Upper lobe of left lung (tissue), 6 donors: ENCODE measurements around the gene VOPP1. TPM values are rescaled to one million over a fixed set of nuclear protein-coding genes. Genes with fewer than 3 reads are reported as not detected.

Experiments
- ATAC-seq, 2 donors: fragments of 200-7000 bp; cut with Tn5 transposase; one replicate each; pipeline ENCODE4 v1.9.1; 2022; ENCODE audit warnings: mild to moderate bottlenecking in 2 of 2, moderate library complexity in 2 of 2; ENCODE audit not compliant: low FRiP score in 2 of 2
- DNase-seq, 2 donors: peaks; one replicate each; pipeline ENCODE4 v3.0.0-alpha.2; 2019 to 2020
- H3K27ac ChIP-seq, 4 donors: fragments of 200-600 bp; sonication (generic); one replicate each; pipeline ENCODE4 v1.5.1; 2016 to 2019
- H3K27me3 ChIP-seq, 4 donors: fragments of 200-600 bp; sonication (generic); one replicate each; pipeline ENCODE4 v1.5.1; 2017 to 2019
- H3K36me3 ChIP-seq, 4 donors: fragments of 200-600 bp; sonication (generic); one replicate each; pipeline ENCODE4 v1.5.1; 2016 to 2019
- H3K4me1 ChIP-seq, 4 donors: fragments of 200-600 bp; sonication (generic); one replicate each; pipeline ENCODE4 v1.5.1; 2018 to 2019
- H3K4me3 ChIP-seq, 4 donors: fragments of 200-600 bp; sonication (generic); one replicate each; pipeline ENCODE4 v1.5.1; 2017 to 2019; ENCODE audit warnings: mild to moderate bottlenecking in 2 of 4, moderate library complexity in 1 of 4
- H3K9me3 ChIP-seq, 4 donors: fragments of 200-600 bp; sonication (generic); one replicate each; pipeline ENCODE4 v1.5.1; 2018 to 2019
- EP300 ChIP-seq, 4 donors: sonication (generic); formaldehyde crosslinking; IDR thresholded peaks; one replicate each; pipeline ENCODE4 v1.5.1; 2017; ENCODE audit warnings: antibody characterized with exemption in 4 of 4, control low read depth in 2 of 4
- POLR2A ChIP-seq, 4 donors: fragments of 450-650 bp; IDR thresholded peaks; one replicate each; pipeline ENCODE4 v1.5.1; 2016 to 2017; ENCODE audit warnings: antibody characterized with exemption in 4 of 4, mild to moderate bottlenecking in 2 of 4
- POLR2AphosphoS5 ChIP-seq, 2 donors: sonication (generic); formaldehyde crosslinking; IDR thresholded peaks; one replicate each; pipeline ENCODE4 v1.5.1; 2017; ENCODE audit warnings: antibody characterized with exemption in 2 of 2
- WGBS, 2 donors: methylation state at CpG; one replicate each; pipeline ENCODE4 v1.1.5; 2017 to 2018; 5-methylcytosine and 5-hydroxymethylcytosine counted together
- total RNA-seq, 6 donors: library from RNA; depleted of rRNA in 4 of 6; stranded (reverse); fragments of >200 nt in 4 of 6; gene quantifications; one replicate each; pipeline versions ENCODE4 v1.1.0 to v1.2.1, GENCODE V29; 2016 to 2021
- TF ChIP-seq, protein P1 (sequence below), 6 experiments: fragments of 450-650 bp in 4 of 6; fragments of 200-600 bp in 2 of 6; sonication (generic) in 2 of 6; IDR thresholded peaks; one replicate each; pipeline ENCODE4 v1.5.1; 2016 to 2019; ENCODE audit warnings: antibody characterized with exemption in 6 of 6
- donor health status: DM: no; HTN: no; CAD: no; lungs with moderate emphysema.
- donor health status: DM: no; HTN: yes; CAD: no; lungs with severe emphysema.

VOPP1 gene
- total RNA-seq, 6 donors from 2014 or later: 27.2 to 67.6 (median 45.0) TPM

DNA sequence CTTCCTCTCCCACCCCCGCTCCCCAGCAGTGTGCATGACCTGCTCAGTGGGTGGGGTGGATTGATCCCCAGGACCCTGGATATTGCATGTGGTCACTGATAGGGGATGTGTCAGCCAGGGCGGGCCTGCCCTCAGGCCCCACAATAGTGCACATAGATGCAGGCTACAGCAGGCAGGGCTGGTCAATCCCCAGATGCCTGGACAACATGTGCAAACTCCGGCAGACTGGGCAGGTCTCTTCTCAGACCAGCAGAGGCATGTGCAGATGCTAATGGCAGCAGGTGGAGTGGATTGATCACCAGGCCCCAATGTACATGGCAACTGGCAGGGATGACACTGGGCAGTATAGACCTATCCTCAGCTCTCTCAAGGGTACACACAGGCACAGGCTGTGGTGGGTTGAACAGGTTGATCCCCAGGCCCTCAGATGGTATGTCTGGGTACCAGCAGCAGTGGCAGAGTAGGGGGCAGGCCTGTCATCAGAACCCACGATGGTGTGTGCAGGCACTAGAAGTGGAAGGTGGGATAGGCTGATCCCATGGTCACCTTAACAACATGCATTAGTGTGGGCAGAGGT, 108.5 kb downstream of the VOPP1 start:
- no peak overlapping the region for H3K27ac ChIP-seq
- H3K9me3 ChIP-seq: no peaks in the 10 kb centered on the region
- no peaks in the 10 kb centered on the region for H3K4me1 ChIP-seq
- WGBS, 2 donors: 94 to 100% methylated on average over 1 to 3 of the region's 4 CpGs
- H3K36me3 ChIP-seq: peaks cover 0 to 14% (median 7%) of the 10 kb centered on the region in 4 donors
- ATAC-seq: no peak
- TF ChIP-seq POLR2A (IDR thresholded peaks at IDR 0.05): no peak
- TF ChIP-seq, protein P1, sequence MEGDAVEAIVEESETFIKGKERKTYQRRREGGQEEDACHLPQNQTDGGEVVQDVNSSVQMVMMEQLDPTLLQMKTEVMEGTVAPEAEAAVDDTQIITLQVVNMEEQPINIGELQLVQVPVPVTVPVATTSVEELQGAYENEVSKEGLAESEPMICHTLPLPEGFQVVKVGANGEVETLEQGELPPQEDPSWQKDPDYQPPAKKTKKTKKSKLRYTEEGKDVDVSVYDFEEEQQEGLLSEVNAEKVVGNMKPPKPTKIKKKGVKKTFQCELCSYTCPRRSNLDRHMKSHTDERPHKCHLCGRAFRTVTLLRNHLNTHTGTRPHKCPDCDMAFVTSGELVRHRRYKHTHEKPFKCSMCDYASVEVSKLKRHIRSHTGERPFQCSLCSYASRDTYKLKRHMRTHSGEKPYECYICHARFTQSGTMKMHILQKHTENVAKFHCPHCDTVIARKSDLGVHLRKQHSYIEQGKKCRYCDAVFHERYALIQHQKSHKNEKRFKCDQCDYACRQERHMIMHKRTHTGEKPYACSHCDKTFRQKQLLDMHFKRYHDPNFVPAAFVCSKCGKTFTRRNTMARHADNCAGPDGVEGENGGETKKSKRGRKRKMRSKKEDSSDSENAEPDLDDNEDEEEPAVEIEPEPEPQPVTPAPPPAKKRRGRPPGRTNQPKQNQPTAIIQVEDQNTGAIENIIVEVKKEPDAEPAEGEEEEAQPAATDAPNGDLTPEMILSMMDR (IDR thresholded peaks at IDR 0.05): no peak
- no peak for TF ChIP-seq POLR2AphosphoS5 (IDR thresholded peaks at IDR 0.05)
- TF ChIP-seq EP300 (IDR thresholded peaks at IDR 0.05): no peak
- no peak overlapping the region for H3K4me3 ChIP-seq
- H3K27me3 ChIP-seq: no peaks in the 10 kb centered on the region
- no peak for DNase-seq

DNA sequence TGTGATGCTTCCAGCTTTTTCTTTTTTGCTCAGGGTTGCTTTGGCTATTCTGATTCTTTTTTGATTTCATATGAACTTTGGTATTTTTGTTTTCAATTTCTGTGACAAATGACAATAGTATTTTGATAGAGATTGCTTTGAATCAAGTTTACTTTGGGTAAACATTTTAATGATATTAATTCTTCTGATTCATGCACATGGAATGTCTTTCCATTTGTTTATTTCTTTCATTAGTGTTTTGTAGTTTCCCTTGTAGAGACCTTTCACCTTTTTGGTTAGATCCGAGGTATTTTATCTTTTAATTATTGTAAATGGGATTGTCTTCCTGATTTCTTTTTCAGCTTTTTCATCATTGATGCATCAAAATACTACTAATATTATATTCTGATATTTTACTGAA, 114.0 kb downstream of the VOPP1 start:
- Histone ChIP-seq H3K36me3 (no peaks in the 10 kb centered on the region), H3K4me1 (no peaks in the 10 kb centered on the region), H3K4me3 (no peak overlapping the region), H3K9me3 (no peaks in the 10 kb centered on the region), H3K27me3 (no peaks in the 10 kb centered on the region), H3K27ac (no peak overlapping the region)
- 69 to 71% methylated on average over 1 of the region's 1 CpG for WGBS, 2 donors
- TF ChIP-seq EP300 (IDR thresholded peaks at IDR 0.05): no peak
- TF ChIP-seq POLR2A (IDR thresholded peaks at IDR 0.05): no peak
- TF ChIP-seq POLR2AphosphoS5 (IDR thresholded peaks at IDR 0.05): no peak
- TF ChIP-seq, protein P1 (IDR thresholded peaks at IDR 0.05): no peak
- no peak for DNase-seq
- ATAC-seq: no peak

DNA sequence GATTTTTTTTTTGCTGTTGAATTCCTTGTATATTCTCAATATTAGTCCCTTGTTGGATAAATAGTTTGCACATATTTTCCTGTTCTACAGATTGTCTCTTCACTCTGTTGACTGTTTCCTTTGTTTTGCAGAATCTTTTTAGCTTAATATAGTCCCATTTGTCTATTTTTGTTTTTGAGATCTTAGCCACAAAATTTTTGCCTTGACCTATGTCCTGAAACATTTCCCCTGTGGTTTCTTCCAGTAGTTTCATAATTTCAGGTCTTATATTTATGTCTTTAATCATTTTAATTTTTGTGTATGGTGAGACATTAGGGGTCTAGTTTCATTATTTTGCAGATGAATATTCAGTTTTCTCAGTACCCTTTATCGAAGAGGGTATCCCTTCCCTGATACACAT, 114.5 kb downstream of the VOPP1 start:
- no peaks in the 10 kb centered on the region for H3K36me3 ChIP-seq
- no peak overlapping the region for H3K27ac ChIP-seq
- TF ChIP-seq POLR2A (IDR thresholded peaks at IDR 0.05) (no peak), EP300 (IDR thresholded peaks at IDR 0.05) (no peak), POLR2AphosphoS5 (IDR thresholded peaks at IDR 0.05) (no peak)
- TF ChIP-seq, protein P1 (IDR thresholded peaks at IDR 0.05): no peak
- 94 to 96% methylated on average over 1 of the region's 1 CpG for WGBS, 2 donors
- no peaks in the 10 kb centered on the region for H3K9me3 ChIP-seq
- no peak for DNase-seq
- no peaks in the 10 kb centered on the region for H3K4me1 ChIP-seq
- no peak for ATAC-seq
- no peak overlapping the region for H3K4me3 ChIP-seq
- H3K27me3 ChIP-seq: no peaks in the 10 kb centered on the region

DNA sequence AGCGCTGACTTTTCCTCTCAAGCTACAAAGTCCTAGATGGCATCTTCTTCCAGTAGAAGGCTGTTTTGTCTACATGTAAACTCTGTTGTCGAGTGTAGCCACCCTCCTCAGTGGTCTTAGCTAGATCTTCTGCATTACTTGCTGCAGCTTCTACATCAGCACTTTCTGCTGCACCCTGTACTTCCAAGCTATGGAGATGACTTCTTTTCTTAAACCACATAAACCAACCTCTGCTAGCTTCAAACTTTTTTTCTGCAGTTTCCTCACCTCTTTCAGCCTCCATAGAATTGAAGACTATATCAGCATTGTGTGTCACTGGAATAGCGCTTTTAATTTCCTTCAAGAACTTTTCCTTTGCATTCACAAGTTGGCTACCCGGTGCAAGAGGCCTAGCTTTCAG, 119.3 kb downstream of the VOPP1 start:
- no peak for TF ChIP-seq POLR2AphosphoS5 (IDR thresholded peaks at IDR 0.05)
- TF ChIP-seq EP300 (IDR thresholded peaks at IDR 0.05): no peak
- TF ChIP-seq, protein P1 (IDR thresholded peaks at IDR 0.05): no peak
- TF ChIP-seq POLR2A (IDR thresholded peaks at IDR 0.05): no peak
- no peaks in the 10 kb centered on the region for H3K36me3 ChIP-seq
- 92 to 96% methylated on average over 4 of the region's 4 CpGs for WGBS, 2 donors
- H3K9me3 ChIP-seq: no peaks in the 10 kb centered on the region
- no peak for ATAC-seq
- no peak overlapping the region for H3K27ac ChIP-seq
- H3K4me3 ChIP-seq: no peak overlapping the region
- no peak for DNase-seq
- H3K27me3 ChIP-seq: peaks cover 0 to 4% (median 0%) of the 10 kb centered on the region in 4 donors
- no peaks in the 10 kb centered on the region for H3K4me1 ChIP-seq

DNA sequence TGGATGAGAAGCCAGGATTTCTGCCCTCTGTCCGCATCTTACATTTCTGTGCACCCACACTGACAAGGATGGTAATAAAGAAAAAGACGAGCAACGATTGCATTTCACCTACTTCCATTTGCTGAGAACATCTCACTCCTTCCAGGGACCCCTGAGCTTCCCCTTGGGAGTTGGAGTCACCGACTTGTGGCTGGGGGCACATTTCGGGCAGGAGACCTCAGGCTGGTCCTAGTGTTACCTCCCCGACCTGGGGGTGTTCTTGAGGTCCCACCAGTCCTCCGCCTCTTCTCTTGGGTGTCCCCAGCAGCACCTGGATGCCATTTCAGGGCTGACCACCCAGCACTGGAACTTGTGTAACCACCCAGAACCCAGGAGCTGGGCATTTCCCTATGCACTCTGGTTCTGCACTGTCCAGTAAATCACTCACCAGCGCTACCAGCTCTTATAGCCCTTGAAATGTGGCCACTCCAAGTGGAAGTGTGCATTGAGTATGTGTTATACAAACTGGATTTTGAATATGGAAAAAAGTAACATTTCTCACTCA, 122.2 kb downstream of the VOPP1 start:
- no peaks in the 10 kb centered on the region for H3K4me1 ChIP-seq
- H3K4me3 ChIP-seq: no peak overlapping the region
- no peak overlapping the region for H3K27ac ChIP-seq
- no peak for ATAC-seq
- H3K9me3 ChIP-seq: no peaks in the 10 kb centered on the region
- WGBS, 2 donors: 89 to 93% methylated on average over 7 to 8 of the region's 8 CpGs
- TF ChIP-seq EP300 (IDR thresholded peaks at IDR 0.05): no peak
- TF ChIP-seq, protein P1 (IDR thresholded peaks at IDR 0.05): no peak
- TF ChIP-seq POLR2AphosphoS5 (IDR thresholded peaks at IDR 0.05): no peak
- TF ChIP-seq POLR2A (IDR thresholded peaks at IDR 0.05): no peak
- no peak for DNase-seq
- no peaks in the 10 kb centered on the region for H3K36me3 ChIP-seq
- H3K27me3 ChIP-seq: peaks cover 0 to 4% (median 0%) of the 10 kb centered on the region in 4 donors
